Spleen (tissue), 7 donors: ENCODE data around the gene ERGIC1.

Experiments
- CTCF ChIP-seq, 11 experiments: fragments of 200-600 bp in 7 of 11; fragments of 450-650 bp in 4 of 11; sonication (generic) in 4 of 11; IDR thresholded peaks in 8 of 11; conservative IDR thresholded peaks in 3 of 11; 1 replicate in 7 of 11; 2 replicates in 4 of 11; pipeline versions ENCODE4 v1.4.0 to v1.8.0; 2016 to 2021; ENCODE audit warnings: antibody characterized with exemption in 11 of 11, inconsistent platforms in 4 of 11, mild to moderate bottlenecking in 1 of 11
- POLR2A ChIP-seq, 3 donors: fragments of 450-650 bp; IDR thresholded peaks; one replicate each; pipeline ENCODE4 v1.5.1; 2017; ENCODE audit warnings: antibody characterized with exemption in 3 of 3, mild to moderate bottlenecking in 1 of 3
- donor health status: DM: no; HTN: no; CAD: no; lungs with moderate emphysema.
- donor health status: DM: no; HTN: no; CAD: no.
- donor health status: DM: no; HTN: no; CAD: no.

- TF ChIP-seq POLR2A (IDR thresholded peaks at IDR 0.05): no peak
- TF ChIP-seq CTCF (IDR thresholded peaks at IDR 0.05 in 8 of 11, conservative IDR thresholded peaks at IDR 0.05 in 3 of 11): no peak
Measured at GRCh38 chr5:172828911-172829431, 5.1 kb upstream of the ERGIC1 start.
